Upper lobe of left lung (tissue), 6 donors: ENCODE measurements around the gene TIMP2. TPM values are rescaled to one million over a fixed set of nuclear protein-coding genes. Genes with fewer than 3 reads are reported as not detected.

Source experiments
- ATAC-seq, 2 donors: fragments of 200-7000 bp; cut with Tn5 transposase; one replicate each; pipeline ENCODE4 v1.9.1; 2022; ENCODE audit warnings: mild to moderate bottlenecking in 2 of 2, moderate library complexity in 2 of 2; ENCODE audit not compliant: low FRiP score in 2 of 2
- DNase-seq, 2 donors: peaks; one replicate each; pipeline ENCODE4 v3.0.0-alpha.2; 2019 to 2020
- H3K27ac ChIP-seq, 4 donors: fragments of 200-600 bp; sonication (generic); one replicate each; pipeline ENCODE4 v1.5.1; 2016 to 2019
- H3K27me3 ChIP-seq, 4 donors: fragments of 200-600 bp; sonication (generic); one replicate each; pipeline ENCODE4 v1.5.1; 2017 to 2019
- H3K36me3 ChIP-seq, 4 donors: fragments of 200-600 bp; sonication (generic); one replicate each; pipeline ENCODE4 v1.5.1; 2016 to 2019
- H3K4me1 ChIP-seq, 4 donors: fragments of 200-600 bp; sonication (generic); one replicate each; pipeline ENCODE4 v1.5.1; 2018 to 2019
- H3K4me3 ChIP-seq, 4 donors: fragments of 200-600 bp; sonication (generic); one replicate each; pipeline ENCODE4 v1.5.1; 2017 to 2019; ENCODE audit warnings: mild to moderate bottlenecking in 2 of 4, moderate library complexity in 1 of 4
- H3K9me3 ChIP-seq, 4 donors: fragments of 200-600 bp; sonication (generic); one replicate each; pipeline ENCODE4 v1.5.1; 2018 to 2019
- EP300 ChIP-seq, 4 donors: sonication (generic); formaldehyde crosslinking; IDR thresholded peaks; one replicate each; pipeline ENCODE4 v1.5.1; 2017; ENCODE audit warnings: antibody characterized with exemption in 4 of 4, control low read depth in 2 of 4
- POLR2A ChIP-seq, 4 donors: fragments of 450-650 bp; IDR thresholded peaks; one replicate each; pipeline ENCODE4 v1.5.1; 2016 to 2017; ENCODE audit warnings: antibody characterized with exemption in 4 of 4, mild to moderate bottlenecking in 2 of 4
- POLR2AphosphoS5 ChIP-seq, 2 donors: sonication (generic); formaldehyde crosslinking; IDR thresholded peaks; one replicate each; pipeline ENCODE4 v1.5.1; 2017; ENCODE audit warnings: antibody characterized with exemption in 2 of 2
- WGBS, 2 donors: methylation state at CpG; one replicate each; pipeline ENCODE4 v1.1.5; 2017 to 2018; 5-methylcytosine and 5-hydroxymethylcytosine counted together
- total RNA-seq, 6 donors: library from RNA; depleted of rRNA in 4 of 6; stranded (reverse); fragments of >200 nt in 4 of 6; gene quantifications; one replicate each; pipeline versions ENCODE4 v1.1.0 to v1.2.1, GENCODE V29; 2016 to 2021
- TF ChIP-seq, protein P1 (sequence below), 6 experiments: fragments of 450-650 bp in 4 of 6; fragments of 200-600 bp in 2 of 6; sonication (generic) in 2 of 6; IDR thresholded peaks; one replicate each; pipeline ENCODE4 v1.5.1; 2016 to 2019; ENCODE audit warnings: antibody characterized with exemption in 6 of 6
- donor health status: DM: no; HTN: no; CAD: no; lungs with moderate emphysema.
- donor health status: DM: no; HTN: yes; CAD: no; lungs with severe emphysema.

The TIMP2 gene
- total RNA-seq, 6 donors from 2014 or later: 60.8 to 313 (median 145) TPM

DNA sequence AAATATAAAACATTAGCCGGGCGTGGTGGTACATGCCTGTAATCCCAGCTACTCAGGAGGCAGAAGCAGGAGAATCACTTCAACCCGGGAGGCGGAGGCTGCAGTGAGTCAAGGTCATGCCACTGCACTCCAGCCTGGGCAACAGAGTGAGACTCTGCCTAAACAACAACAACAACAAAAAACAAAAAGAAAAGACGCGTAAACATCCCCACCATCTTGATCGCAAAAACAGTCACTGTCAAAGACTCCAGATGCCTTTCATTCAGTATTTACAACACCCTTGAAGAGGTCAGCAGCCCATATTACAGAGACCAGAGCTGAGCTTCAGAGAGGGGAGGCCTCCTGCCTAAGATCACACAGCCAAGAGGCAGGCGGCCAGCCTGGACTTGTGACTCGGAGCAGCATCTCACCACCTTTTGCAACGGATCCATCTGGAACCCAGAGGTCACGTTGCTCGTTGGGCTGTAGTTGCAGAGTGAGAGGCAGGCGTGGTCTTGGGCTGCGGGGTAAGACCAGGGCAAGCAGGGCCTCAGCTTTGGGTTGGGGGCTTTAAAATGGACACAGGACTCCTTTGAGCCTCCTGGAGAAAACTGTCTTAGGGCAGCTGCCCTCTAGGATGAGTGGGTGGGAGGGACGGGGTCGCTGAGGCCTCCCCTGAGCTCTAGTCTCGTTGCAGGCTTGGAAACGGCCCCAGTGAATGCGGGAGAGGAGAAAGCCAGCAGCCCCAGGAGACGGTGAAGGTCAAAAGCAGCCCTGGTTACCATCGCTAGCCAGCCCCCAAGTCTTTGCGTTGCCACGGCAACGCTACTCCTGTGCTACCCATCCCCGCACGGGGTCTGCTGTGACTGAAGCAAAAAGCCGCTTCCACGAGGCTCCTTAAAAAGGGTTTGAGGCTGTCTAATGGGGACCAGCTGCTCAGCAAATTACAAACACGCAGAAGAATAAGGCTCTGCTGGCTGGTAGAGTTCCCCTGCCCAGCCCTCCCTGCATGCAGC, 28.5 kb upstream of the TIMP2 start:
- Histone ChIP-seq H3K4me1 (peaks cover 0 to 4% (median 0%) of the 10 kb centered on the region in 4 donors), H3K9me3 (peaks cover 8 to 19% (median 10%) of the 10 kb centered on the region in 4 donors), H3K27me3 (no peaks in the 10 kb centered on the region), H3K27ac (no peak overlapping the region), H3K4me3 (no peak overlapping the region), H3K36me3 (no peaks in the 10 kb centered on the region)
- TF ChIP-seq, protein P1, sequence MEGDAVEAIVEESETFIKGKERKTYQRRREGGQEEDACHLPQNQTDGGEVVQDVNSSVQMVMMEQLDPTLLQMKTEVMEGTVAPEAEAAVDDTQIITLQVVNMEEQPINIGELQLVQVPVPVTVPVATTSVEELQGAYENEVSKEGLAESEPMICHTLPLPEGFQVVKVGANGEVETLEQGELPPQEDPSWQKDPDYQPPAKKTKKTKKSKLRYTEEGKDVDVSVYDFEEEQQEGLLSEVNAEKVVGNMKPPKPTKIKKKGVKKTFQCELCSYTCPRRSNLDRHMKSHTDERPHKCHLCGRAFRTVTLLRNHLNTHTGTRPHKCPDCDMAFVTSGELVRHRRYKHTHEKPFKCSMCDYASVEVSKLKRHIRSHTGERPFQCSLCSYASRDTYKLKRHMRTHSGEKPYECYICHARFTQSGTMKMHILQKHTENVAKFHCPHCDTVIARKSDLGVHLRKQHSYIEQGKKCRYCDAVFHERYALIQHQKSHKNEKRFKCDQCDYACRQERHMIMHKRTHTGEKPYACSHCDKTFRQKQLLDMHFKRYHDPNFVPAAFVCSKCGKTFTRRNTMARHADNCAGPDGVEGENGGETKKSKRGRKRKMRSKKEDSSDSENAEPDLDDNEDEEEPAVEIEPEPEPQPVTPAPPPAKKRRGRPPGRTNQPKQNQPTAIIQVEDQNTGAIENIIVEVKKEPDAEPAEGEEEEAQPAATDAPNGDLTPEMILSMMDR (IDR thresholded peaks at IDR 0.05): no peak
- WGBS, 2 donors: 75 to 84% methylated on average over 25 to 29 of the region's 29 CpGs
- DNase-seq (no peak), ATAC-seq (no peak)

DNA sequence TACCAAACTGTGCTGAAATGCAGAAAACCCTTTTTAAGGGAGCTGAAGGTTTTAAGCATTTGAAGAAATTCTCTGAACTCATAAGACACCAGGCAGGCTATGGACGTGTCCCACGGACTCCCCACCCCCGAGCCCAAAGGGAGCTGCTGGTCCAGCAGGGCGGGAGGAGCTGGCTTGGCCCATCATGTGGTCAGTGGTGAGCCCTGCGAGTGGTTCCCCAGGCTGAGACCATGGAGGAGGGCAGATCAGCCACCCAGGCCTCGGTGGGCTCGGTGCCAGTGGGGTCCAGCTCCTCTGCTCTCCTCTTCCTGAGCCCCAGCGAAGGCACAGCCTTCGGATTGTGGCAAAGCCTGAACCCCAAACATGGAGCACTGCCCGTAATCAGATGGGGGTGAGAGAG, 27.5 kb upstream of the TIMP2 start:
- H3K36me3 ChIP-seq: no peaks in the 10 kb centered on the region
- H3K27me3 ChIP-seq: no peaks in the 10 kb centered on the region
- peaks cover 0 to 4% (median 0%) of the 10 kb centered on the region in 4 donors for H3K4me1 ChIP-seq
- TF ChIP-seq EP300 (IDR thresholded peaks at IDR 0.05): no peak
- no peak for TF ChIP-seq POLR2AphosphoS5 (IDR thresholded peaks at IDR 0.05)
- TF ChIP-seq, protein P1 (IDR thresholded peaks at IDR 0.05): no peak
- no peak for TF ChIP-seq POLR2A (IDR thresholded peaks at IDR 0.05)
- H3K27ac ChIP-seq: peak overlapping the region in 1 of 4 donors; percentile 19
- peaks cover 8 to 19% (median 10%) of the 10 kb centered on the region in 4 donors for H3K9me3 ChIP-seq
- H3K4me3 ChIP-seq: no peak overlapping the region
- DNase-seq: no peak
- 84% methylated on average over 9 of the region's 10 CpGs; no CpG with 5 or more reads in 1 of the 2 donors for WGBS, 2 donors
- ATAC-seq: peak in 1 of 2 donors; percentile 23

- peaks cover 8 to 19% (median 10%) of the 10 kb centered on the region in 4 donors for H3K9me3 ChIP-seq
- H3K36me3 ChIP-seq: no peaks in the 10 kb centered on the region
- DNase-seq (no peak), ATAC-seq (peak in 1 of 2 donors; percentile 26)
- TF ChIP-seq, protein P1 (IDR thresholded peaks at IDR 0.05): no peak
- no peak for TF ChIP-seq EP300 (IDR thresholded peaks at IDR 0.05)
- TF ChIP-seq POLR2AphosphoS5 (IDR thresholded peaks at IDR 0.05): no peak
- no peak for TF ChIP-seq POLR2A (IDR thresholded peaks at IDR 0.05)
- 24 to 65% methylated on average over 6 to 12 of the region's 12 CpGs for WGBS, 2 donors
- no peak overlapping the region for H3K4me3 ChIP-seq
- peaks cover 0 to 4% (median 0%) of the 10 kb centered on the region in 4 donors for H3K4me1 ChIP-seq
- H3K27me3 ChIP-seq: no peaks in the 10 kb centered on the region
- H3K27ac ChIP-seq: peak overlapping the region in 1 of 4 donors; percentile 19
Observed at GRCh38 chr17:78951967-78952551, 26.9 kb upstream of the TIMP2 start.

GRCh38 chr17:78950870-78951269, 25.7 kb upstream of the TIMP2 start:
- TF ChIP-seq, protein P1 (IDR thresholded peaks at IDR 0.05): no peak
- TF ChIP-seq EP300 (IDR thresholded peaks at IDR 0.05) (no peak), POLR2AphosphoS5 (IDR thresholded peaks at IDR 0.05) (no peak)
- no peaks in the 10 kb centered on the region for H3K36me3 ChIP-seq
- H3K4me3 ChIP-seq: no peak overlapping the region
- DNase-seq (no peak), ATAC-seq (no peak)
- 83% methylated on average over 2 of the region's 2 CpGs; no CpG with 5 or more reads in 1 of the 2 donors for WGBS, 2 donors
- peaks cover 8 to 19% (median 10%) of the 10 kb centered on the region in 4 donors for H3K9me3 ChIP-seq
- H3K27me3 ChIP-seq: no peaks in the 10 kb centered on the region
- peaks cover 0 to 4% (median 0%) of the 10 kb centered on the region in 4 donors for H3K4me1 ChIP-seq
- no peak overlapping the region for H3K27ac ChIP-seq
